GM23338 (cell line): Measurements from ENCODE around the gene MAP2K5. TPM values are rescaled to one million over a fixed set of nuclear protein-coding genes. Genes with fewer than 3 reads are reported as not detected.

Experiments used
- ATAC-seq: fragments of 200-7000 bp; cut with Tn5 transposase; 3 replicates; pipeline ENCODE4 v1.9.1; 2020
- DNase-seq: peaks from one replicate; pipeline ENCODE4 v3.0.0-alpha.2; 2015; ENCODE audit warnings: low spot score
- H2AFZ ChIP-seq: fragments of 200-600 bp; sonication (generic); 2 replicates; pipeline ENCODE4 v1.8.0; 2016; ENCODE audit warnings: antibody characterized with exemption, mild to moderate bottlenecking, moderate library complexity
- H3F3A ChIP-seq: fragments of 200-600 bp; sonication (generic); replicated peaks from 2 replicates; pipeline ENCODE4 v1.8.0; 2017; ENCODE audit warnings: antibody characterized with exemption, mixed run types, low read depth
- H3K27ac ChIP-seq: fragments of 200-600 bp; sonication (generic); 2 replicates; pipeline ENCODE4 v1.6.1; 2016; ENCODE audit warnings: low read depth
- H3K27me3 ChIP-seq: fragments of 200-600 bp; sonication (generic); 2 replicates; pipeline ENCODE4 v1.8.0; 2016; ENCODE audit warnings: mild to moderate bottlenecking, mixed run types, moderate library complexity; ENCODE audit not compliant: insufficient read depth
- H3K36me3 ChIP-seq: fragments of 200-600 bp; sonication (generic); 2 replicates; pipeline ENCODE4 v1.8.0; 2016; ENCODE audit warnings: mild to moderate bottlenecking; ENCODE audit not compliant: insufficient read depth
- H3K4me1 ChIP-seq: fragments of 200-600 bp; sonication (generic); 2 replicates; pipeline ENCODE4 v1.8.0; 2016; ENCODE audit warnings: mild to moderate bottlenecking, moderate library complexity; ENCODE audit not compliant: insufficient read depth
- H3K4me2 ChIP-seq: fragments of 200-600 bp; sonication (generic); 2 replicates; pipeline ENCODE4 v1.7.1; 2017; ENCODE audit warnings: mixed run types
- H3K4me3 ChIP-seq: fragments of 200-600 bp; sonication (generic); 2 replicates; pipeline ENCODE4 v1.6.1; 2016; ENCODE audit warnings: mixed run types
- H3K79me2 ChIP-seq: fragments of 200-600 bp; sonication (generic); replicated peaks from 2 replicates; pipeline ENCODE4 v1.8.0; 2017; ENCODE audit warnings: mild to moderate bottlenecking; ENCODE audit not compliant: insufficient read depth
- H3K9me2 ChIP-seq: fragments of 200-600 bp; sonication (generic); 2 replicates; pipeline ENCODE4 v1.8.0; 2017; ENCODE audit not compliant: insufficient read depth
- H4K20me1 ChIP-seq: fragments of 200-600 bp; sonication (generic); replicated peaks from 2 replicates; pipeline ENCODE4 v1.8.0; 2017; ENCODE audit warnings: mild to moderate bottlenecking; ENCODE audit not compliant: insufficient read depth
- H3K27ac Mint-ChIP-seq: 2 replicates; pipeline ENCODE4 v1.8.0; 2020; ENCODE audit warnings: inconsistent platforms, mild to moderate bottlenecking, moderate library complexity, mixed read lengths
- H3K27me3 Mint-ChIP-seq: 3 replicates; pipeline ENCODE4 v1.8.0; 2022; ENCODE audit warnings: low read depth, mild to moderate bottlenecking, moderate library complexity, mixed read lengths, inconsistent platforms; ENCODE audit not compliant: insufficient read depth, poor library complexity
- H3K36me3 Mint-ChIP-seq: 3 replicates; pipeline ENCODE4 v1.8.0; 2021; ENCODE audit warnings: low read depth, mild to moderate bottlenecking, inconsistent platforms, moderate library complexity, mixed read lengths
- H3K4me1 Mint-ChIP-seq: 3 replicates; pipeline ENCODE4 v1.8.0; 2020; ENCODE audit warnings: mild to moderate bottlenecking, inconsistent platforms, mixed read lengths
- H3K4me3 Mint-ChIP-seq: 3 replicates; pipeline ENCODE4 v1.8.0; 2021; ENCODE audit warnings: moderate library complexity, mild to moderate bottlenecking, inconsistent platforms, mixed read lengths
- H3K9me3 Mint-ChIP-seq: 3 replicates; pipeline ENCODE4 v1.8.0; 2020; ENCODE audit warnings: moderate library complexity, mild to moderate bottlenecking, inconsistent platforms, mixed read lengths
- CREB1 ChIP-seq: fragments of 250-450 bp; sonication (Bioruptor Pico); IDR thresholded peaks from 2 replicates; pipeline ENCODE4 v1.5.0; 2020; ENCODE audit warnings: low read depth, mild to moderate bottlenecking, moderate library complexity
- ETS1 ChIP-seq: IDR thresholded peaks from 2 replicates; pipeline ENCODE4 v1.6.1; 2016; ENCODE audit warnings: antibody characterized with exemption
- EZH2 ChIP-seq: fragments of 200-600 bp; sonication (generic); IDR thresholded peaks from one replicate; pipeline ENCODE4 v1.8.0; 2017; ENCODE audit warnings: antibody characterized with exemption, mild to moderate bottlenecking, low read depth; ENCODE audit not compliant: unreplicated experiment
- EZH2phosphoT487 ChIP-seq: fragments of 200-600 bp; sonication (generic); IDR thresholded peaks from one replicate; pipeline ENCODE4 v1.8.1; 2018; ENCODE audit warnings: antibody characterized with exemption; ENCODE audit not compliant: unreplicated experiment
- JUNB ChIP-seq: IDR thresholded peaks from one replicate; pipeline ENCODE4 v1.6.1; 2016; ENCODE audit warnings: antibody characterized with exemption; ENCODE audit not compliant: unreplicated experiment
- NANOG ChIP-seq: IDR thresholded peaks from 2 replicates; pipeline ENCODE4 v1.6.1; 2016; ENCODE audit warnings: antibody characterized with exemption, borderline replicate concordance
- POLR2AphosphoS5 ChIP-seq: IDR thresholded peaks from 2 replicates; pipeline ENCODE4 v1.6.1; 2016; ENCODE audit warnings: antibody characterized with exemption, low read depth
- REST ChIP-seq: IDR thresholded peaks from one replicate; pipeline ENCODE4 v1.6.1; 2018; ENCODE audit warnings: antibody characterized with exemption; ENCODE audit not compliant: unreplicated experiment
- STAT1 ChIP-seq: IDR thresholded peaks from one replicate; pipeline ENCODE4 v1.6.1; 2016; ENCODE audit warnings: antibody characterized with exemption; ENCODE audit not compliant: unreplicated experiment
- ZNF331 ChIP-seq: fragments of 250-450 bp; sonication (Bioruptor Pico); IDR thresholded peaks from 2 replicates; pipeline ENCODE4 v1.5.0; 2020; ENCODE audit warnings: low read depth, mild to moderate bottlenecking, moderate library complexity
- ZNF462 ChIP-seq: fragments of 250-450 bp; sonication (Bioruptor Pico); IDR thresholded peaks from 2 replicates; pipeline ENCODE4 v1.5.0; 2020; ENCODE audit warnings: mild to moderate bottlenecking, moderate library complexity
- polyA plus RNA-seq: library from polyadenylated mRNA; unstranded; fragments of >200 nt; fragmentation: Nextera tagmentation; extraction: Ambion mirVana; gene quantifications from 2 replicates; pipeline ENCODE4 v1.2.1, GENCODE V29; 2016
- total RNA-seq: library from RNA; depleted of rRNA; stranded (reverse); fragments of >200 nt; shearing (Covaris generic); gene quantifications from 2 replicates; pipeline ENCODE4 v1.2.3, GENCODE V29; 2014

MAP2K5 gene
- total and polyA plus RNA-seq, 2 experiments from 2014 or later = 6.5 to 13.6 TPM

GRCh38 chr15:67570875-67571647, 28.6 kb downstream of the MAP2K5 start:
- Histone ChIP-seq H4K20me1 (no peaks in the 10 kb centered on the region), H3K4me2 (no peak overlapping the region), H3K4me3 (no peak overlapping the region), H2AFZ (no peak overlapping the region), H3F3A (no peaks in the 10 kb centered on the region), H3K9me2 (no peaks in the 10 kb centered on the region), H3K4me1 (0 out of 2 replicates have a peak, but pooled peaks cover 7% of the 10 kb centered on the region), H3K36me3 (no peaks in the 10 kb centered on the region), H3K27me3 (no peaks in the 10 kb centered on the region), H3K27ac (no peak overlapping the region), H3K79me2 (no peaks in the 10 kb centered on the region)
- Mint-ChIP-seq H3K4me3 (no peak overlapping the region), H3K36me3 (no peaks in the 10 kb centered on the region), H3K27ac (no peak overlapping the region), H3K4me1 (peaks cover 11% of the 10 kb centered on the region; the same call in 2 of the 3 replicates), H3K9me3 (no peaks in the 10 kb centered on the region), H3K27me3 (no peaks in the 10 kb centered on the region)
- no peak for DNase-seq
- ATAC-seq = no peak
- TF ChIP-seq POLR2AphosphoS5 (no peak), STAT1 (no peak), JUNB (no peak), ETS1 (no peak), ZNF462 (no peak), EZH2phosphoT487 (no peak), CREB1 (CRISPR knock-in tag) (no peak), NANOG (no peak), REST (no peak), ZNF331 (CRISPR knock-in tag) (no peak), EZH2 (no peak)
